HCT116 (cell line): Measurements from ENCODE around the gene CCDC57. TPM values are rescaled to one million over a fixed set of nuclear protein-coding genes. Genes with fewer than 3 reads are reported as not detected.
A peak's percentile ranks its signal among the peaks of the same experiment; 100 is the strongest.

ENCODE experiments used
- ATAC-seq: fragments of 200-7000 bp; cut with Tn5 transposase; 2 replicates; pipeline ENCODE4 v1.9.1; 2020; ENCODE audit warnings: mild to moderate bottlenecking, moderate library complexity
- BruUV-seq: library from RNA; stranded (reverse); fragments of 400-500 nt; replicated peaks from 2 replicates; lab custom pipeline; 2021; lab: Mats Ljungman, UMichigan
- CTCF ChIA-PET: fragments of 300-600 bp; sonication (Branson Sonifier 250); formaldehyde crosslinking; loops from one replicate; lab custom pipeline; 2021; ENCODE audit warnings: antibody characterized with exemption; lab: Charles Lee
- POLR2A ChIA-PET: fragments of 300-600, 350-600 bp; sonication (Branson Sonifier 250); formaldehyde crosslinking; loops from one replicate; lab custom pipeline; 2021; ENCODE audit warnings: antibody characterized with exemption; lab: Charles Lee
- RAD21 ChIA-PET, 2 experiments: fragments of 300-600 bp; sonication (Branson Sonifier 250); formaldehyde crosslinking; loops; one replicate each; lab custom pipeline; 2023; ENCODE audit warnings: low total read pairs in 2 of 2; ENCODE audit not compliant: uncharacterized antibody in 2 of 2, unreplicated experiment in 2 of 2, low non-redundant PET in 1 of 2; lab: Charles Lee
- DNase-seq: peaks from one replicate; pipeline ENCODE4 v3.0.0-alpha.2; 2010; ENCODE audit warnings: low read depth, low spot score
- H2AFZ ChIP-seq: fragments of 200-600 bp; shearing (Covaris generic), sonication (generic); 2 replicates; pipeline ENCODE4 v1.6.1; 2017; ENCODE audit warnings: low read depth, mixed run types, mixed read lengths, antibody characterized with exemption, low read length; ENCODE audit not compliant: poor library complexity, severe bottlenecking
- H3K27ac ChIP-seq: 2 replicates; pipeline ENCODE4 v1.5.1; 2012; ENCODE audit warnings: low read depth, low read length
- H3K27me3 ChIP-seq: fragments of 200-600 bp; sonication (generic); 2 replicates; pipeline ENCODE4 v1.6.1; 2016; ENCODE audit warnings: mixed run types, low read length, mixed read lengths; ENCODE audit not compliant: insufficient read depth
- H3K36me3 ChIP-seq, 2 experiments: fragments of 200-500 bp in 1 of 2; fragments of 200-600 bp in 1 of 2; sonication (Bioruptor generic) in 1 of 2; sonication (generic) in 1 of 2; 2 replicates each; pipeline versions ENCODE4 v1.5.1 to v1.6.1; 2014 to 2016; ENCODE audit warnings: low read length in 2 of 2, inconsistent platforms in 1 of 2, mixed read lengths in 1 of 2, mixed run types in 1 of 2; ENCODE audit not compliant: insufficient read depth in 2 of 2, control insufficient read depth in 1 of 2
- H3K4me1 ChIP-seq, 2 experiments: fragments of 200-600 bp in 1 of 2; sonication (generic) in 1 of 2; 2 replicates each; pipeline versions ENCODE4 v1.5.1 to v1.6.1; 2012 to 2017; ENCODE audit warnings: low read length in 2 of 2, inconsistent platforms in 1 of 2, mild to moderate bottlenecking in 1 of 2, mixed read lengths in 1 of 2, mixed run types in 1 of 2, moderate library complexity in 1 of 2; ENCODE audit not compliant: insufficient read depth in 2 of 2, control insufficient read depth in 1 of 2
- H3K4me2 ChIP-seq: fragments of 200-600 bp; sonication (generic); 2 replicates; pipeline ENCODE4 v1.6.1; 2017; ENCODE audit warnings: mixed run types, low read length, mixed read lengths
- H3K4me3 ChIP-seq, 2 experiments: fragments of 200-600 bp in 1 of 2; sonication (generic) in 1 of 2; replicated peaks in 1 of 2; 2 replicates each; pipeline ENCODE4 v1.5.1; 2011 to 2016; ENCODE audit warnings: low read length in 2 of 2, control low read depth in 1 of 2, low read depth in 1 of 2, mild to moderate bottlenecking in 1 of 2, mixed read lengths in 1 of 2, mixed run types in 1 of 2
- H3K79me2 ChIP-seq: fragments of 200-600 bp; sonication (generic); 2 replicates; pipeline ENCODE4 v1.6.1; 2017; ENCODE audit warnings: mild to moderate bottlenecking, mixed run types, low read length, moderate library complexity, mixed read lengths; ENCODE audit not compliant: insufficient read depth
- H3K9ac ChIP-seq: fragments of 200-600 bp; sonication (generic); 2 replicates; pipeline ENCODE4 v1.6.1; 2016; ENCODE audit warnings: low read length, mixed read lengths
- H3K9me2 ChIP-seq: fragments of 200-600 bp; sonication (generic), shearing (Covaris generic); 2 replicates; pipeline ENCODE4 v1.6.1; 2017; ENCODE audit warnings: mixed run types, mild to moderate bottlenecking, moderate library complexity; ENCODE audit not compliant: insufficient read depth
- H3K9me3 ChIP-seq, 2 experiments: fragments of 200-500 bp in 1 of 2; fragments of 200-600 bp in 1 of 2; sonication (Bioruptor generic) in 1 of 2; sonication (generic) in 1 of 2; 2 replicates each; pipeline ENCODE4 v1.6.1; 2014 to 2017; ENCODE audit warnings: low read length in 2 of 2, mixed read lengths in 2 of 2, inconsistent platforms in 1 of 2, low read depth in 1 of 2, mild to moderate bottlenecking in 1 of 2, mixed run types in 1 of 2, moderate library complexity in 1 of 2; ENCODE audit not compliant: control insufficient read depth in 1 of 2, insufficient read depth in 1 of 2
- H4K20me1 ChIP-seq: fragments of 200-600 bp; sonication (generic), shearing (Covaris generic); 2 replicates; pipeline ENCODE4 v1.6.1; 2017; ENCODE audit warnings: mixed run types, mild to moderate bottlenecking, moderate library complexity; ENCODE audit not compliant: insufficient read depth
- FOSL1 ChIP-seq: IDR thresholded peaks from 2 replicates; pipeline ENCODE4 v1.6.1; 2012; ENCODE audit warnings: low read depth
- MAX ChIP-seq: IDR thresholded peaks from 2 replicates; pipeline ENCODE4 v1.6.1; 2012
- POLR2AphosphoS5 ChIP-seq: IDR thresholded peaks from 2 replicates; pipeline ENCODE4 v1.6.1; 2011; ENCODE audit warnings: mild to moderate bottlenecking, low read depth, low read length, moderate library complexity
- SP1 ChIP-seq: IDR thresholded peaks from 2 replicates; pipeline ENCODE4 v1.6.1; 2012; ENCODE audit warnings: low read depth
- TCF7L2 ChIP-seq: IDR thresholded peaks from 2 replicates; pipeline ENCODE4 v1.7.0; 2011; ENCODE audit warnings: borderline replicate concordance, inconsistent platforms; ENCODE audit not compliant: insufficient read depth, insufficient read length; ENCODE audit errors: extremely low read depth
- YY1 ChIP-seq: IDR thresholded peaks from 2 replicates; pipeline ENCODE4 v1.6.1; 2011; ENCODE audit warnings: low read length, low read depth, moderate library complexity, mild to moderate bottlenecking; ENCODE audit not compliant: insufficient replicate concordance; ENCODE audit errors: extremely low read depth
- ZBTB33 ChIP-seq: IDR thresholded peaks from 2 replicates; pipeline ENCODE4 v1.6.1; 2011; ENCODE audit warnings: mild to moderate bottlenecking, low read length, moderate library complexity; ENCODE audit not compliant: insufficient replicate concordance; ENCODE audit errors: extremely low read depth
- ZNF274 ChIP-seq: fragments of 200-500 bp; sonication (Bioruptor generic); IDR thresholded peaks from 2 replicates; pipeline ENCODE4 v1.6.1; 2014; ENCODE audit warnings: mild to moderate bottlenecking, low read depth, low read length, inconsistent platforms
- intact Hi-C: fragments of 100-400 bp; cut with micrococcal nuclease; formaldehyde crosslinking; loops from 2 replicates; pipeline ENCODE4 v1.10.0; 2022
- total RNA-seq: library from RNA; stranded (reverse); gene quantifications from one replicate; pipeline ENCODE4 v1.2.1, GENCODE V29; 2021; ENCODE audit not compliant: unreplicated experiment

CCDC57 gene
- total RNA-seq, 1 experiment from 2014 or later = 143 TPM

GRCh38 chr17:82219083-82219482 lies 6.4 kb upstream of the CCDC57 start:
- H3K9me3 ChIP-seq = no peaks in the 10 kb centered on the region
- RAD21 ChIA-PET = no interaction called here
- TF ChIP-seq FOSL1 = no peak
- TF ChIP-seq YY1 = no peak
- no peak for TF ChIP-seq TCF7L2
- TF ChIP-seq ZBTB33 = no peak
- TF ChIP-seq MAX = no peak
- no peak for TF ChIP-seq POLR2AphosphoS5
- no peak for TF ChIP-seq SP1
- TF ChIP-seq ZNF274 = no peak
- TF ChIP-seq, all 23 proteins: peak for 0
- Histone ChIP-seq H3K9ac (no peak overlapping the region), H3K27ac (peak overlapping the region; percentile 98; the same call in 1 of the 2 replicates), H3K36me3 (no peaks in the 10 kb centered on the region), H3K27me3 (no peaks in the 10 kb centered on the region), H3K4me3 (no peak overlapping the region), H3K4me2 (no peak overlapping the region), H4K20me1 (no peaks in the 10 kb centered on the region), H3K9me2 (no peaks in the 10 kb centered on the region), H2AFZ (no peak overlapping the region), H3K4me1 (peaks cover 41 to 66% of the 10 kb centered on the region in 2 experiments), H3K79me2 (no peaks in the 10 kb centered on the region)
- no TSS peak for BruUV-seq
- intact Hi-C loops = no loop called here
- POLR2A ChIA-PET = no interaction called here
- DNase-seq (no peak), ATAC-seq (no peak)
- CTCF ChIA-PET = interaction anchor here (1.8 kb wide), 1 partner anchor 13 kb away, joined by 5 read pairs; no protein-coding TSS in a partner anchor
